Glomerular visceral epithelial cell (primary cell): ENCODE results near the gene SCAF1.

ENCODE experiments used
- DNase-seq: peaks from one replicate; pipeline ENCODE4 v3.0.0-alpha.2; 2016; ENCODE audit errors: extremely low spot score

SCAF1 gene

GRCh38 chr19:49665036-49665350 lies 23.0 kb downstream of the SCAF1 start:
- no peak for DNase-seq

GRCh38 chr19:49665351-49666119 lies 23.5 kb downstream of the SCAF1 start, which contains the start of the genes BCL2L12 and IRF3:
Gene BCL2L12 (plus strand): TSS chr19:49665933. CDS start chr19:49666693, 760 bp downstream.
Gene IRF3 (minus strand): TSS chr19:49665857. CDS start chr19:49664838, 1,019 bp downstream.
- DNase-seq = peak; percentile 98

GRCh38 chr19:49666120-49666444 lies 24.1 kb downstream of the SCAF1 start:
- DNase-seq = no peak

- no peak for DNase-seq
These were observed 25.5 kb downstream of the SCAF1 start for GRCh38 chr19:49667473-49667872.

GRCh38 chr19:49669516-49669915 lies 27.5 kb downstream of the SCAF1 start:
- DNase-seq = no peak

- DNase-seq = peak; percentile 72
These were observed 30.3 kb downstream of the SCAF1 start for GRCh38 chr19:49672131-49672919.

- DNase-seq = peak; percentile 85
These were observed 34.3 kb downstream of the SCAF1 start for GRCh38 chr19:49676136-49676783.

GRCh38 chr19:49676784-49677230 lies 34.8 kb downstream of the SCAF1 start:
- peak; percentile 100 for DNase-seq

- peak; percentile 43 for DNase-seq
These were observed 35.4 kb downstream of the SCAF1 start, which contains the start of gene PRMT1 for GRCh38 chr19:49677231-49677900. Gene PRMT1 (plus strand): TSS chr19:49677271. CDS start chr19:49677281, 10 bp downstream.

- peak; percentile 77 for DNase-seq
These were observed 36.1 kb downstream of the SCAF1 start for GRCh38 chr19:49677901-49678674.

GRCh38 chr19:49678985-49679770 lies 37.2 kb downstream of the SCAF1 start:
- DNase-seq = no peak

GRCh38 chr19:49679771-49680413 lies 37.9 kb downstream of the SCAF1 start:
- DNase-seq = no peak

GRCh38 chr19:49680421-49681351 lies 38.7 kb downstream of the SCAF1 start:
- peak; percentile 92 for DNase-seq

GRCh38 chr19:49681830-49682229 lies 39.8 kb downstream of the SCAF1 start:
- no peak for DNase-seq

- no peak for DNase-seq
These were observed 40.3 kb downstream of the SCAF1 start for GRCh38 chr19:49682274-49682673.

- no peak for DNase-seq
These were observed 41.8 kb downstream of the SCAF1 start for GRCh38 chr19:49683814-49684250.

- DNase-seq = no peak
These were observed 42.4 kb downstream of the SCAF1 start for GRCh38 chr19:49684251-49684982.
